HepG2 (cell line): ENCODE measurements around the gene FALEC. TPM values are rescaled to one million over a fixed set of nuclear protein-coding genes. Genes with fewer than 3 reads are reported as not detected.

ENCODE experiments used
- ARNTL ChIP-seq: sonication (generic); formaldehyde crosslinking; IDR thresholded peaks from 2 replicates; pipeline ENCODE4 v1.4.0; 2020; ENCODE audit warnings: mild to moderate bottlenecking, missing genetic modification reagents
- BCL6 ChIP-seq: IDR thresholded peaks from 2 replicates; pipeline ENCODE4 v1.6.1; 2016; ENCODE audit warnings: missing genetic modification reagents, missing compliant biosample characterization
- CENPT ChIP-seq: sonication (generic); formaldehyde crosslinking; IDR thresholded peaks from 2 replicates; pipeline ENCODE4 v1.8.0; 2022; ENCODE audit warnings: low read depth, mild to moderate bottlenecking, moderate library complexity, missing genetic modification reagents
- GZF1 ChIP-seq: sonication (generic); formaldehyde crosslinking; IDR thresholded peaks from 2 replicates; pipeline ENCODE4 v1.5.1; 2020; ENCODE audit warnings: mild to moderate bottlenecking, missing genetic modification reagents
- HCFC1 ChIP-seq: fragments of 150-350 bp; IDR thresholded peaks from 2 replicates; pipeline ENCODE4 v1.6.1; 2014; ENCODE audit warnings: low read depth, low read length
- HNRNPH1 ChIP-seq: fragments of 200-400 bp; formaldehyde crosslinking; optimal IDR thresholded peaks from 2 replicates; pipeline ENCODE3; 2017; ENCODE audit warnings: mild to moderate bottlenecking, low read depth, low read length
- KDM1A ChIP-seq: IDR thresholded peaks from 2 replicates; pipeline ENCODE4 v1.6.1; 2016; ENCODE audit warnings: missing compliant biosample characterization
- KLF9 ChIP-seq: IDR thresholded peaks from 2 replicates; pipeline ENCODE4 v1.6.1; 2016; ENCODE audit warnings: low read depth
- KMT2B ChIP-seq: IDR thresholded peaks from 2 replicates; pipeline ENCODE4 v1.6.1; 2016; ENCODE audit warnings: missing genetic modification reagents, missing compliant biosample characterization
- MEF2D ChIP-seq: sonication (generic); formaldehyde crosslinking; IDR thresholded peaks from 2 replicates; pipeline ENCODE4 v1.5.1; 2020; ENCODE audit warnings: mild to moderate bottlenecking, missing genetic modification reagents
- NFE2L2 ChIP-seq: fragments of 150-350 bp; IDR thresholded peaks from 2 replicates; pipeline ENCODE4 v1.6.1; 2014; ENCODE audit warnings: low read length
- SOX5 ChIP-seq: IDR thresholded peaks from 2 replicates; pipeline ENCODE4 v1.6.1; 2016; ENCODE audit warnings: borderline replicate concordance
- TCF7 ChIP-seq: sonication (generic); IDR thresholded peaks from 2 replicates; pipeline ENCODE4 v1.6.1; 2016; ENCODE audit warnings: antibody characterized with exemption, low read depth
- ZBTB3 ChIP-seq: sonication (generic); formaldehyde crosslinking; IDR thresholded peaks from 2 replicates; pipeline ENCODE4 v1.4.0; 2020; ENCODE audit warnings: low read depth, mild to moderate bottlenecking, moderate library complexity, missing genetic modification reagents, borderline replicate concordance
- ZNF430 ChIP-seq: sonication (generic); formaldehyde crosslinking; IDR thresholded peaks from 2 replicates; pipeline ENCODE4 v1.9.0; 2021; ENCODE audit warnings: mild to moderate bottlenecking, missing genetic modification reagents
- ZNF484 ChIP-seq: sonication (generic); formaldehyde crosslinking; IDR thresholded peaks from 2 replicates; pipeline ENCODE4 v1.5.1; 2020; ENCODE audit warnings: mild to moderate bottlenecking, low read depth, missing genetic modification reagents, borderline replicate concordance
- ZNF549 ChIP-seq: sonication (generic); formaldehyde crosslinking; IDR thresholded peaks from 2 replicates; pipeline ENCODE4 v1.5.0; 2020; ENCODE audit warnings: missing genetic modification reagents
- ZNF7 ChIP-seq: IDR thresholded peaks from 2 replicates; pipeline ENCODE4 v1.6.1; 2016; ENCODE audit warnings: missing biosample characterization, missing genetic modification reagents
- ZNF83 ChIP-seq: sonication (generic); formaldehyde crosslinking; IDR thresholded peaks from 2 replicates; pipeline ENCODE4 v1.4.0; 2020; ENCODE audit warnings: missing genetic modification reagents, mild to moderate bottlenecking, borderline replicate concordance
- polyA plus RNA-seq, 8 experiments: library from polyadenylated mRNA; depleted of rRNA in 3 of 8; stranded (reverse) in 7 of 8; unstranded in 1 of 8; fragments of >200 nt; fragmentation: Illumina TruSeq in 4 of 8; extraction: Trizol in 4 of 8; gene quantifications; 2 replicates each; pipeline versions ENCODE4 v1.2.1 to v1.2.3, GENCODE V29; 2011 to 2016; ENCODE audit warnings: low read depth in 4 of 8, missing spikeins in 1 of 8, mixed read lengths in 1 of 8; ENCODE audit not compliant: insufficient read depth in 1 of 8
- total RNA-seq, 5 experiments: library from RNA; depleted of rRNA; stranded (reverse); fragments of >200 nt; fragmentation: Illumina TruSeq; extraction: Trizol; gene quantifications; 2 replicates each; pipeline ENCODE4 v1.2.3, GENCODE V29; 2016; ENCODE audit warnings: low read depth in 1 of 5
- TF ChIP-seq, protein P1 (sequence below): sonication (generic); formaldehyde crosslinking; IDR thresholded peaks from 2 replicates; pipeline ENCODE4 v1.8.1; 2023; ENCODE audit warnings: mild to moderate bottlenecking, moderate library complexity, missing genetic modification reagents
- TF ChIP-seq, protein P2 (sequence below): sonication (generic); formaldehyde crosslinking; IDR thresholded peaks from 2 replicates; pipeline ENCODE4 v1.8.0; 2022; ENCODE audit warnings: missing genetic modification reagents, low read depth, mild to moderate bottlenecking, borderline replicate concordance
- TF ChIP-seq, protein P3 (sequence below): sonication (generic); formaldehyde crosslinking; IDR thresholded peaks from 2 replicates; pipeline ENCODE4 v1.5.0; 2020; ENCODE audit warnings: mild to moderate bottlenecking, missing genetic modification reagents, moderate library complexity
- TF ChIP-seq, protein P4 (sequence below): sonication (generic); formaldehyde crosslinking; IDR thresholded peaks from 2 replicates; pipeline ENCODE4 v1.5.0; 2020; ENCODE audit warnings: mild to moderate bottlenecking, missing genetic modification reagents
- TF ChIP-seq, protein P5 (sequence below): sonication (generic); formaldehyde crosslinking; IDR thresholded peaks from 2 replicates; pipeline ENCODE4 v1.5.0; 2020; ENCODE audit warnings: mild to moderate bottlenecking, low read depth, missing genetic modification reagents, borderline replicate concordance
- TF ChIP-seq, protein P6 (sequence below): sonication (generic); formaldehyde crosslinking; IDR thresholded peaks from 2 replicates; pipeline ENCODE4 v1.8.0; 2022; ENCODE audit warnings: mild to moderate bottlenecking, missing genetic modification reagents, moderate library complexity
- TF ChIP-seq, protein P7 (sequence below): sonication (generic); formaldehyde crosslinking; IDR thresholded peaks from 2 replicates; pipeline ENCODE4 v1.4.0; 2020; ENCODE audit warnings: missing genetic modification reagents

Gene FALEC
- total and polyA plus RNA-seq, 2 of the 13 experiments (the other 11 are each of a cell fraction or from before 2014, with no cell fraction given), result 0.33 to 0.71 TPM

DNA sequence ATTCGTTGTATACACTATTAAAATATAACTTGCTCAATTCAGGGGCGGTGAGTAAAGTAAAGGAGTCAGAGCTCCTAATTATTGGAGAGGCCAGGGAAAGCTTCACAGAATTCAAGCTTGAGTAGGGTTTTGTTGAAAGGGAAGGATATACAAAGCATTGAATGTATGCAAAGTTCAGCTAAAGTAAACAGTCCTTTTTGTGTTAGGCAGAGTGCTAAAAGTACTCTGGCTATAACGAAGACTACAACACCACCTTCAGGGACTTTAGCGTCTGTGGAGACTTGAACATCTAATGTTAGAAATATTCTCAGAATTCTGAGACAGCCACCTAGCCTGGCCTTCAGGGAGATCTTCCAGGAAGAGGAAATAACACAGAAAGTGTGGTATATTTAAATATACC, 1.1 kb downstream of the FALEC start (continued):
- TF ChIP-seq, protein P1, sequence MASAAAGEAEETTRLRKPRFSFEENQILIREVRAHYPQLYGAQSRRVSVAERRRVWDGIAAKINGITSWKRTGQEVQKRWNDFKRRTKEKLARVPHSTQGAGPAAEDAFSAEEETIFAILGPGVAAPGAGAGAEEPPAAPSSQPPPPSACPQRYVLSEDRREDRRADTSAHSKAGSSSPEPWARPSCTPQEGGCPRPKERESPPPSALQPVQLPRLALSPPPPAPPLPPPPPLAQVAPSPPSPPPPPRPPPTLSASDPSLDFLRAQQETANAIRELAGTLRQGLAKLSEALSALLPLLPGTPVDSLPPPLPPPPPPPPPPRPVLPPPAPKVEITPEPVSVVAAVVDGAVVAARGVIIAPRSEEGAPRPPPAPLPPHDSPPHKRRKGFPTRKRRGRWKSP (CRISPR knock-in tag), result no peak
- TF ChIP-seq ZNF7 (CRISPR knock-in tag), result no peak
- TF ChIP-seq, protein P2, sequence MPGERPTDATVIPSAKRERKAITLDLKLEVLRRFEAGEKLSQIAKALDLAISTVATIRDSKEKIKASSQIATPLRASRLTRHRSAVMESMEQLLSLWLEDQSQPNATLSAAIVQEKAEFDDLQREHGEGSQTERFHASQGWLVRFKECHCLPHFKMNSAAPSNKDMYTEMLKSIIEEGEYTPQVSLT (CRISPR knock-in tag), result no peak
- no peak for TF ChIP-seq ZNF549
- TF ChIP-seq BCL6, result no peak
- TF ChIP-seq, protein P3, sequence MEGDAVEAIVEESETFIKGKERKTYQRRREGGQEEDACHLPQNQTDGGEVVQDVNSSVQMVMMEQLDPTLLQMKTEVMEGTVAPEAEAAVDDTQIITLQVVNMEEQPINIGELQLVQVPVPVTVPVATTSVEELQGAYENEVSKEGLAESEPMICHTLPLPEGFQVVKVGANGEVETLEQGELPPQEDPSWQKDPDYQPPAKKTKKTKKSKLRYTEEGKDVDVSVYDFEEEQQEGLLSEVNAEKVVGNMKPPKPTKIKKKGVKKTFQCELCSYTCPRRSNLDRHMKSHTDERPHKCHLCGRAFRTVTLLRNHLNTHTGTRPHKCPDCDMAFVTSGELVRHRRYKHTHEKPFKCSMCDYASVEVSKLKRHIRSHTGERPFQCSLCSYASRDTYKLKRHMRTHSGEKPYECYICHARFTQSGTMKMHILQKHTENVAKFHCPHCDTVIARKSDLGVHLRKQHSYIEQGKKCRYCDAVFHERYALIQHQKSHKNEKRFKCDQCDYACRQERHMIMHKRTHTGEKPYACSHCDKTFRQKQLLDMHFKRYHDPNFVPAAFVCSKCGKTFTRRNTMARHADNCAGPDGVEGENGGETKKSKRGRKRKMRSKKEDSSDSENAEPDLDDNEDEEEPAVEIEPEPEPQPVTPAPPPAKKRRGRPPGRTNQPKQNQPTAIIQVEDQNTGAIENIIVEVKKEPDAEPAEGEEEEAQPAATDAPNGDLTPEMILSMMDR (CRISPR knock-in tag), result peak; percentile 69
- no peak for TF ChIP-seq NFE2L2
- no peak for TF ChIP-seq ZNF484
- 0 out of 2 replicates have a peak, but pooled peaks have one; percentile 9 for TF ChIP-seq SOX5 (CRISPR knock-in tag)
- no peak for TF ChIP-seq ZNF83 (CRISPR knock-in tag)
- TF ChIP-seq ARNTL (CRISPR knock-in tag), result no peak
- no peak for TF ChIP-seq HCFC1
- no peak for TF ChIP-seq HNRNPH1
- TF ChIP-seq, protein P4, sequence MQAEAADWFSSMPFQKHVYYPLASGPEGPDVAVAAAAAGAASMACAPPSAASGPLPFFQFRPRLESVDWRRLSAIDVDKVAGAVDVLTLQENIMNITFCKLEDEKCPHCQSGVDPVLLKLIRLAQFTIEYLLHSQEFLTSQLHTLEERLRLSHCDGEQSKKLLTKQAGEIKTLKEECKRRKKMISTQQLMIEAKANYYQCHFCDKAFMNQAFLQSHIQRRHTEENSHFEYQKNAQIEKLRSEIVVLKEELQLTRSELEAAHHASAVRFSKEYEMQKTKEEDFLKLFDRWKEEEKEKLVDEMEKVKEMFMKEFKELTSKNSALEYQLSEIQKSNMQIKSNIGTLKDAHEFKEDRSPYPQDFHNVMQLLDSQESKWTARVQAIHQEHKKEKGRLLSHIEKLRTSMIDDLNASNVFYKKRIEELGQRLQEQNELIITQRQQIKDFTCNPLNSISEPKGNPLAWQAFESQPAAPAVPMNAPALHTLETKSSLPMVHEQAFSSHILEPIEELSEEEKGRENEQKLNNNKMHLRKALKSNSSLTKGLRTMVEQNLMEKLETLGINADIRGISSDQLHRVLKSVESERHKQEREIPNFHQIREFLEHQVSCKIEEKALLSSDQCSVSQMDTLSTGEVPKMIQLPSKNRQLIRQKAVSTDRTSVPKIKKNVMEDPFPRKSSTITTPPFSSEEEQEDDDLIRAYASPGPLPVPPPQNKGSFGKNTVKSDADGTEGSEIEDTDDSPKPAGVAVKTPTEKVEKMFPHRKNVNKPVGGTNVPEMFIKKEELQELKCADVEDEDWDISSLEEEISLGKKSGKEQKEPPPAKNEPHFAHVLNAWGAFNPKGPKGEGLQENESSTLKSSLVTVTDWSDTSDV, result no peak
- TF ChIP-seq, protein P5, sequence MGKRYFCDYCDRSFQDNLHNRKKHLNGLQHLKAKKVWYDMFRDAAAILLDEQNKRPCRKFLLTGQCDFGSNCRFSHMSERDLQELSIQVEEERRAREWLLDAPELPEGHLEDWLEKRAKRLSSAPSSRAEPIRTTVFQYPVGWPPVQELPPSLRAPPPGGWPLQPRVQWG, result no peak
- TF ChIP-seq KDM1A (CRISPR knock-in tag), result no peak
- no peak for TF ChIP-seq KLF9
- no peak for TF ChIP-seq KMT2B (CRISPR knock-in tag)
- TF ChIP-seq, protein P6, sequence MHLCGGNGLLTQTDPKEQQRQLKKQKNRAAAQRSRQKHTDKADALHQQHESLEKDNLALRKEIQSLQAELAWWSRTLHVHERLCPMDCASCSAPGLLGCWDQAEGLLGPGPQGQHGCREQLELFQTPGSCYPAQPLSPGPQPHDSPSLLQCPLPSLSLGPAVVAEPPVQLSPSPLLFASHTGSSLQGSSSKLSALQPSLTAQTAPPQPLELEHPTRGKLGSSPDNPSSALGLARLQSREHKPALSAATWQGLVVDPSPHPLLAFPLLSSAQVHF (CRISPR knock-in tag), result no peak
- TF ChIP-seq, protein P7, sequence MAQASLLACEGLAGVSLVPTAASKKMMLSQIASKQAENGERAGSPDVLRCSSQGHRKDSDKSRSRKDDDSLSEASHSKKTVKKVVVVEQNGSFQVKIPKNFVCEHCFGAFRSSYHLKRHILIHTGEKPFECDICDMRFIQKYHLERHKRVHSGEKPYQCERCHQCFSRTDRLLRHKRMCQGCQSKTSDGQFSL (CRISPR knock-in tag), result no peak
- no peak for TF ChIP-seq MEF2D (CRISPR knock-in tag)
- no peak for TF ChIP-seq CENPT (CRISPR knock-in tag)
- TF ChIP-seq ZBTB3 (CRISPR knock-in tag), result no peak
- TF ChIP-seq TCF7, result no peak
- no peak for TF ChIP-seq GZF1 (CRISPR knock-in tag)
- no peak for TF ChIP-seq ZNF430
